Stimulated activated CD8-positive, alpha-beta memory T cell treated with anti-CD3 and anti-CD28 coated beads, Interleukin-2, amount 100 ng/mL, for 1 hour (primary cell): ENCODE data around the gene QKI.
A peak's percentile ranks its signal among the peaks of the same experiment; 100 is the strongest.

ENCODE experiments used
- DNase-seq, 2 donors: peaks; one replicate each; pipeline ENCODE4 v3.0.0-alpha.2; 2020; ENCODE audit warnings: low read depth in 2 of 2

The QKI gene

DNA sequence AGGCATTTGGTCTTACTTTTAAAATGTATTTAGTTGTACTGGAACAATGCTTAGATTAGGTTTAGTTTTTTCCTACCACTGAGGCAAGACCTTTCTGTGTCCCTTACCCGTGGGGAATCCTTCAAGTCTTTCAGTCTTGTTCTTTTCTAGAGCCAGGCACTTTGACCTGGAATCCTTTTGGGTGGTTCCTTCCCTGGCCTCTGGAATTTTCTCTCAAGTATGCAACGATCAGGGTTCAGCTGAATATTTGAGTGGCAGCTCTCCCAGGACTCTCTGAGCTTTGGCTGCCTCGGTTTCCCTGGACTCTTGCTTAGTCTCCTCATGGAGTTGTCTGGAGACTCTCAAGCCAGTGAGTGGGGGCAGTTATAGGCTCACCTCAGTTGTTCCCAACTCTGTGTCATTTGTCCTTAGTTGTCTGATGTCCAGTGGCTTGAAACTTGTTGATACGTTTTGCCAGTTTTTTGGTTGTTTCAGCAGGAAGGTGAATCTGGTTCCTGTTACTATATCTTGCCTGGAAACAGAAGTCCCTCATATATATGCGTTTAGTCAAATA lies 118.1 kb downstream of the QKI start:
- DNase-seq, result no peak

DNA sequence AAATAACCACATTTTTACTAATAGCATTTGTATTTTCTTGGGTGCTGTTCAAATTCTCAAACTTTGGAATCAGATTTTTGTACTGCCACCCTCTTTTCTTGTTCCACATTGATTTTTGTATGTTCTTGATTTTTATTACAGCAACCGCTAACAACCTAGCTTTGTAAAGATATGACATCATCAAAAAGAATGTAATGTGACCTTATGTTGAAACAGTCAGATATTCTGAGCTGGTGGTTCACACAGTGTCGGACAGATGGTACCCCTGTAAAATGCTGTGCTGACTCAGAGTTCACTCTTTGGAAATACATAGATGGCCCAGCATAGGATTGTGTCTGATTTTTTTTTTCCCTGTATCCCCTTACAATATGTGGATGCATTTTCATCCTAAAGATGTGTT lies 118.9 kb downstream of the QKI start:
- DNase-seq, result no peak

DNA sequence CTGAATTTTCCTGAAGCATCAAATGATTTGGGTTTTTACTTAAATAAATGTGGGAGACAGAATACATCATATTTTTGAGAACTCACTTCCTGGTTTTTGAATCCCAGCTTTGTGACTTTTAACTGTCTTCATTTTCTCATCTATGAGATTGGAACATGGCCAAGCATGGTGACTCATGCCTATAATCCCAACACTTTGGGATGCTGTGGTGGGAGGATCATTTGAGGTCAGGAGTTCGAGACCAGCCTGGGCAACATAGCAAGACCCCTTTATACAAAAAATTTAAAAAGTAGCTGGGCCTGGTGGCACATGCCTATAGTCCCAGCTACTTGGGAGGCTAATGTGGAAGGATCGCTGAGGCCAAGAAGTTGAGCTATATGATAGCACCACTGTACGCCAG lies 122.3 kb downstream of the QKI start:
- DNase-seq, result no peak

DNA sequence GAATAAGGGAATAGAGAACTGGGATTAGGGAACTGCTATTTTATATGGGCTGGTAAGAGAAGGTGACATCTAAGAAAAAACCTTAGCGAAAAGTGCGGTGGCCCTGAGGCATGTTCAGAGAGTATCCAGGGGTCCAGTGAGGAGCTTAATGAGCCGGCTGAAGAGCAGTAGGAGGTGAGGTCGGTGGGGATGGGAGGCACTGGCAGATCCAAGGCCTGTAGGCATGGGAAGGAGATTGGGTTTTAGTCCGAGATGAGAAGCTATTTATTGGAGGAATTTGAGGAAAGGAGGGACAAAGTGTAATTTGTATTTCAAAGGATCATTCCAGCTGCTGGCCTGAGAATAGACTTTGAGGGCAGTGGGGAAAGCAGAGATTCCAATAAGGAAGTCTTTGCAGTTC lies 123.8 kb downstream of the QKI start:
- no peak for DNase-seq

DNA sequence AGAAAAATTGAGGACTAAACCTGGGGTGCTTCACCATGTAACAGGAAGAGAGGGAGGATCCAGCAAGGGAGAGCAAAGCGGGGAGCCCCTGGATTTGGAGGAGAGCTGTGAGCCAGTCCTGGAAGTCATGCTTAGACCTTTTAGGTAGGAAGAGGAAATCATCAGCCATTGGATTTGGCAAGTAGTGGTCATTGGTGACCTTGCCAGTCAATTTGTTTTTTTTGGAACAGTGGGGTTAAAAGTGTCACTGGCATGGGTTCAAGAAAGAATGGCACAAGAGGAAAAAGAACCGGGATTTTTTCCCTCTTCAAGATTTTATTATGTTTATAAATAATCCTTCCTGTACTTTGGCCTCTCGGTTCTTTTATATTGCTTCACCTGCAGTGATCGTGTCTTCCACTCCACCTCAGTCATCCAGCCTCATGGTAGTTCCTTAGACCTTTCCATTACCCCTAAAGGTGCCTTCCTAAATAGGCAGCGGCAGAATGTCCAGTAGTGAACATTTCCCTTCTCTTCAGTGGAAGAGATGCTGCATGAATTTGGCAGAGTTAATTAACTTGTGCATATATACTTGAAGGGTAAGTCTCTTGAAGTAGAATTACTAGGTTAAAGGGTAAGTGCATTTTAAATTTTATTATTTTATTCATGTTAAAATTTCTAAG lies 124.7 kb downstream of the QKI start:
- DNase-seq, result no peak

DNA sequence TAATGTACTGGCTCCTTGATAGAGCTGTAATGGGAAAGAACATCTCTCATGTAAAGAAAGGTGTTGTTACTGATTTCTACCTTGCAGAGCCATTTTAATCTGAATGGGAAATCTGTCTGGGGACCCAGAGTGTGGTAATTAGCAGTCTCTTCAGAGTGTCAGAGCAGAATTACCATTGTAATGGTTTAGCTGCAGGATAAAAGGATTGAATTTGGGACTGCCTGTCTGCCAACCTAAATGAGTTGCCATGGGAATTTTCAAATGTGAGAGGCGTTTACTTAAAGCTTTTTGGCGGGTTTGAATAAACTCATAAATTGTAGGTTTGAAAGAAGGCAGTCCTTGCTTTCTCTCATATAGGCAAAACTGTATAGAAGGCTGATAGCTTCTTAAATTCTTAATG lies 128.8 kb downstream of the QKI start:
- DNase-seq, result no peak

DNA sequence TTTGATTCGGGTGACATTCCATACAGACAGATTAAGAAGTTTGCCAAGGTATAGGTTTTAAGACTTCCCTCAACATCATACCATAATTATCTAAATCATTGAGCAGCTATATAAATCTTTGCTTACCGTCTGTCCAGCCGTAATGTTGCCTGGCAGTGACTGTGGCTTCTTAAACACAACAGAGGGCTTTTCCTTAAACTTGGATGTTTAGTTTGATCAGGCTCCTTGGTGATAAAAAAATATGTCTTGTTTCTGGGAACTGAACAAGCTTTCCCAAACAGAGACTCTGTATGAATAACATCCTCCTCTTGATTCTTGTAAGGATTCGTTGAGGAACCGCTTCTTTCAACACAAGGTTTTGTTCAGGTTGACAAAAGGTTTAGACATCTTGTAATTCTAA lies 130.9 kb downstream of the QKI start:
- no peak for DNase-seq

DNA sequence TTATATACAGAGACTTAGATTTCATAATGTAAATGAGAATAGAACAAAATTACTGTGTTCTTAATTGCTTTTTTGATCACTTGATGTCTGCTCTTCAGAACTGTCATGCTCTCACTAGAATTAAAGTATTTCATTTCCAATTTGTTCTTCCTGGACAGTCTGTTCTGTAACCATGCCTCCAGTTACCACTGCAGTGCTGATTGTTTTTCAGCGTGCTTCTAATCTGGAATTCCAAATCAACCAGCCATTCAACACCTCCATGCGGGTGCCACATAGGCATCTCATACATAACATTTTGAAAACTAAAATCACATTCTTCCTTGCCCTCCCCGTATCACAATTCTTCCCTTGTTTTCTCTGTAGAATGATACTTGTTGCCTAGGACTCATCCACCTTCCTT lies 132.8 kb downstream of the QKI start:
- DNase-seq, result no peak

DNA sequence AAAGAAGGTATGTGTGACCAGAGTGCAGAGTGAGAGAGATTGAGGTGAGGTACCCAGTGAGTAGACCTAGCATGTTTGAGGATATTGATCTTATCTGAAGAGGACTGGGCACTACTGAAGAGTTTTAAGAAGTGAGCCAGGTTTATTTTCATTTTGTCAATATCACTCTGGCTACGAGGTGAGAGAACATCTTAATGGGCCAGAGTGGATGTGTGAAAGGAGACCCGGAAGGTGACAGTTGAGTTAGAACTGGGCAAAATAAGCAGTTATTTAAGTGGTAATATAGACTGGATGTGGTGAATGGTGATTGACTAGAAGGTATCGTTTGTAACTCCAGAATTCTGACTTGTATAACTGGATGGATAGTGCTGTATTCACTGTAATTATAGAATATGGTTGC lies 134.1 kb downstream of the QKI start:
- DNase-seq, result no peak

DNA sequence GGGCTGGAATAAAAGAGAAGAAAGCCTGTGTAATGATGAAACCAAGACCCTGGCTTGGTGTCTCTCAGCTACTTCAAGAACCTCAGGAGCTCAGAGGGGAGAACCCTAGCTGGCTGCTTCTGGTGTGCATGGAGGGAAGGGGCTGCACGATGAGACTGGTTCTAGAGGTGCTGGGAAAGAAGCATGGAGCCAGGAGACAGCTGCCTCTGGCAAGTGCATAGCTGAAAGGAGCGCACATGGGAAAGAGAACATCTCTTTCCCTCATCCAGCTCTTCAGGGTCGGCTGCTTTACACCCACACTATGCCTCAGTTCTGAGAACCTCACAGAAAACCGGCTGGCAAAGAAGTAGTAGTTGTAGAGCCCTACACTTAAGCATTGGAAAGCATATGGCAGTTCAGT lies 139.5 kb downstream of the QKI start:
- no peak for DNase-seq

DNA sequence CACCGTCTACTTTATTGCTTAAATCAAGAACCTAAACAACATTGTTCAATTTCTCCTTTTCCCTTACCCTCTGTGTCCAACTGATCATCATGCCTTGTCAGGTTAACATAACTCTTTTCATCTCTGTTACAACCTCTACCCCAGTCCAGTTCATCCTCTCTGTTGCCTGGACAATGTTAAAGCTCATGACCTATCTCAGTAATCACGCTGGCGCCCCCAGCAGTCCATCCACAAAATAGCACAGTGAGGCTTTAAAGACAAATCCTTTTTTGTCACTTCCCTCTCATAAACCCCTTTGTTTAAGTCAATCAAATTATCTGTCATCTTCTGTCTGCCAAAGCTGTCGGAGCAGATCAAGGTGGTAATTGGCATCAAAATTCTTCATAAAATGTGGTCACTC lies 140.1 kb downstream of the QKI start:
- DNase-seq, result peak; percentile 9 to 15

DNA sequence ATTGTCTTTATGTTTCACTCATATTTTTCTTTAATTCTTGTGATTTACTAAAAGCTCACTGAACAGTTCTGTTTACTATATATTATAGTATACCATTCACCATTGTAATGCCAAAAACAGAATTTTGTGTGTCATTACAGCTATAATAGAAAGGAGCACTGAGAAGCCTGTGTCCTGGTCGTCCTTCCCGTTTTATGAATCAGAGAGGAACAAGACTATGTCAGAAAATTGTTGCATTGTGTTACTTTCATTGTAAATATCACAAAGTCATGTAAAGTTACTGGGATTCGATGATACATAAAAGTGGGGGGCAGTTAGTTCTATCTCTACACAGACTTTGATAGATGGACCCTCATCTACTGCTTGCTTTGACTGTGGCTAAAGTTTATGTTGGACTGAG lies 145.1 kb downstream of the QKI start:
- DNase-seq, result no peak

DNA sequence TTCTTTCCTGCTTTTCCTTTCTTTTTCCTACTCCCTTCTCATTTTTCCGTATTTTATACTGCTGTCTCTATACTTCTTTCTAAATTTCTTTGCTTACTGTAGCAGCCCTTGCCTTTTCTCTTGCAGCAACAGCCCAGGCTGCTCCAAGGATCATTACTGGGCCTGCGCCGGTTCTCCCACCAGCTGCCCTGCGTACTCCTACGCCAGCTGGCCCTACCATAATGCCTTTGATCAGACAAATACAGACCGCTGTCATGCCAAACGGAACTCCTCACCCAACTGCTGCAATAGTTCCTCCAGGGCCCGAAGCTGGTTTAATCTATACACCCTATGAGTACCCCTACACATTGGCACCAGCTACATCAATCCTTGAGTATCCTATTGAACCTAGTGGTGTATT lies 148.8 kb downstream of the QKI start:
- DNase-seq, result no peak

DNA sequence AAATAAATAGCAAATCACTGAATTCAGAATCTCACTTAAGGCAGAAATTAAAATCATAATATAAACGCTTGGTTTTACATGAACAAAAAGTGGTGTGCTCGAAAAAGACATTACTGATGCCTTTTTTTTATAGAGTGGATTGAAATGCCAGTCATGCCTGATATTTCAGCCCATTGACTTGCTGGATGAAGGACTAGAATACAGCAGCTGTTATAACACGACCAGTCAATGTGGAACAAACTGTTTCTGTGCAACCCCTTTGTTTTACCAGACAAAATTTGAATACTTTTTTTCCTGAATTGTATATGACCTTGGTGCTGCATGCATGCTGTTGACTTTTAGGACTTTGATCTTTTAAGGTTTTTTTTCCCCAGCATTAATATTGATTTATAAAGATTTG lies 150.0 kb downstream of the QKI start:
- DNase-seq, result no peak

DNA sequence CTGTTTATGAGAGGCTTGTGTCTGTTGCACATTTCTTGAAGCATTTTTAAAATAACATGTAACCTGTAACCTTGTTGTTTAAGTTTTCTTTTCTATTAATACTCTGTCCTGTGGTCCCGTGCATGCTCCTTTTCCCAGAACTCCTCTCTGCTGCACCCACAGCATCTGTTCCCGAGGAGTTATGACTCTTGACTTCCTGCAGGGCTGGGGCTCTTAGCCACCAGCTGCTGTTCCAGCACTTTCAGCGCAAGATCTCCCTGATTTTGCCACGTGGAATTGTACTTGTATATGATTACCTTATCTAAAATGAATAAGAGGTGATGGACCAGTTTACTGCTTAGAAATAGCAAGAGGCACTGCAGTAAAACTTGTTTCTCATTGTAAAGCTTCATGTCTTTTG lies 150.6 kb downstream of the QKI start:
- DNase-seq, result no peak

DNA sequence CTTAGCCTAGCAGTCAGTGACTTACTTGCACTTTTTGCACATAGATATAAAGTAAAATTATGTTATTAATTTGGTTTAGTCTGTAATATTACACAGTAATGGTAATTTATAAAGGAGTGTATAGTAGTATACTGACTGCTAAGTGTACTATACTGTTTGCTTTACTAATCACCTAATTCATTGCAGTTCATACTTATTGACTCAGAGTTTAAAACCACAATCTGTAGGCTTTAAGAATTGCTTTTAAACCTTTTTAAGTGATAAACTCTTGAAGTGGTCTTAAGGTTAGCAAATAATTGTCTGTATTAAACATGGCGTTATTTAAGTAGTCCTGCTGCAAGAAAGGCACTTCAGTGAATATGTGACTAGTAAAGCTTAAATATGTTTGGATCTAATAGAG lies 151.5 kb downstream of the QKI start:
- no peak for DNase-seq

DNA sequence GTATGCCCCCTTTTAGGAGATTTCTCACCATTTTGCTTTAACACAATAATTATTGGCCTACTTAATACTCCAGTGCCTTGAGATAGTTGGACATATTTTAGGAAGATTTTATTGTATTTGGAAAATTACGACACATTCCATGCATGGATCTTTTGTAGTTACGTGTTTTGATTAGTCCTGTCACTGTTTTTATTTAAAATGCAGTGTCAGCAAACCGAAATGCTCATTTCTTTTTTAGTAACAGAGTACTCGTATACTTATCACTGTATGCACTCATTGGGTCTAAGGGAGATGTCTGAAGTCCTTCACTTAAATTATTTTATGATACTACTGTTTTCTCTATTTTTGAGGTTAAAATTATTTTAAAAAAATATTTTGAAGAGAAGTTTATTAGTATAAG lies 153.8 kb downstream of the QKI start:
- no peak for DNase-seq

DNA sequence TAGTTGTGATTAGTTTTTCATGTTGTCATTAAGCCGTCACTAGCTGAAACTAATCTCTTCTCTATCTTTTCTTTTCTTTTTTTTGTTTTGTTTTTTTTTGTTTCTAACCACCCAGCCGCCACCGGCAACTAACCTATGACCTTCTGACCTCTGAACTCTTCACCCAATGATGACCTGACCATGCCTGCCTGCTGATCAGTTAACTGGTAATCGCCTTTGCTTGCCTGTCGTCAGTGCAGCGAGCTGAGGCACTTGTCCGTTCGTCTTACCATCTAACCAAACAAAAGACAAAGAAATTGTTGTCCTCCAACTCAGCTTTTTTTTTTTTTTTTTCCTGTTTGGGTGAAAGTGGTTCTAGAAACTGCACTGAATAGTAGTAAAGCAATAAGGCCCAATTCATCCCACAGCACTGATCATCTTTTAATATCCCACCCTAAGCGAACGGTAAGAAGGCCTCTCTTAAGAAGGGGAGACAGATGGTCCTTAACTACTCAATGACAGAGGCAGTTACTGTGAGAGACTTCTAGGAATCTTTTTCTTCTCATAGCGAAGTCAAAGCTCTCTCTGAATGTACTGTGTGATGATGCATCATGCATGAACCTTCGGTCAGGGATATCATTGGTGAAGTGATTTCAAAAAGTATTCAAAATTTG lies 156.2 kb downstream of the QKI start:
- no peak for DNase-seq

DNA sequence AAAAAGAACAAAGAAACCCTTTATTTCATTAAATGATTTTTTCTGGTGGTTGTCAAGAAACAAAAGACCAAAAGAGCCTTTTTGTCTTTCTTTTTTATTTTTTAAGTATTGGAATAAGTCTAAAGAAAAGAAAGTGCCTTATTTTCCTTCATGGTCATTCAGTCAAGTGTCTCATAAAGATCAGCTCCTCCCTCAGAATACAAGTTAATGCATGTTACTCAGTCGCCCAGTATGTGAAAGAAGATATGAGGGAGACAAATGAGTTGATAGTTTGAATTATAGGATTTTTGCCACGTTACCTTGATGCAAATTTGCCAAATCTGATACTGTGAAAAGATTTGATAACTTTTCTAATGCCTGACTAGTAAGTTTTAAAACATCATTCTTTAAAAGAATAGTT lies 157.2 kb downstream of the QKI start:
- no peak for DNase-seq

DNA sequence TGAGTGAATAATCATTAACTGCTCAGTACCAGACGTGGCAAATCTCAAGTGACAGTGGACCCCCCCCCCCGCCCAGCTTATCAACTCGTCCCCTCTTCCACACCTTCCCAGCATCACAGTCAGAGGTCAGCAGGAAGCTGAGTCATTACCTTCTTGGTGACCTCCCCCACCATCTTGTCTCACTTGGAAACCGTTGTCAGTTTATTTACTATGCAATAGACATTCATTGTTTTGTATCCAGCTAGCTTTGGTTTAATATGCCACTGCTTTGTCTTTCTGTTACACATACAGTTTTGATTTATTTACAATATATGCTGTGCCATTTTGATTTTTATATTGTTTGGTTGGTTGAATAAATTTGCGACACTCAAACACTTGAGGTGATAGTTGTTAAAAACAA lies 158.1 kb downstream of the QKI start:
- DNase-seq, result no peak

DNA sequence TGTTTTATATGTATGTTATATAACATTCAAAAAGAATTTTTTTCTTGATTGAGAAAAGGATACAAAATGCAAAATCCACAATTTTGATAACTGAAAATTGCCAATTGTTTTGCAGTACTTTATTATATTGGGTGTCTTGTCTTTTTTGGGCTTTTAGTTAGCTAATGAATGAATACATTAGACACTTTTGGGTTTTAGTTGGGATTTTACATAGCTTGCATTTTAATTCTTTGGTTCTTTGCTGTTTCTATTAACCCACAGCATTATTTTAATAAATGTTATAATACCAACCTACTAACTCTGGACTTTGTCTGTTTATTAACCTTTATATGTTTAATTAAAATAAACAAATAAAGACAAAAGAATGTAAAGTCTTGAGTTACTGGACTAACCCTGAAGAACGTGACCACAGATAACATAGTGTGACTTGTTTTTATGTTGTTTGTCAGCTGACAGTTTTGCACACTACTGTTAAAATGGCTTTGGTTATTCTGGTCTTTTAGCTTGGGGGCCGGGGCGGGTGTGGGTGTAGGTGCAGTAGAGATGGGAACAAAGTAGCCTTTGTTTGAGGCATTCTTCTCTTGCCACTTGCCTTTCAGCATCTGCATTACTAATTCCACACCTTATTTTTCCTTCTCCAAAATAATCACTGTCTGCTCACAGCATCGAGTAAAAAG lies 159.1 kb downstream of the QKI start:
- no peak for DNase-seq

DNA sequence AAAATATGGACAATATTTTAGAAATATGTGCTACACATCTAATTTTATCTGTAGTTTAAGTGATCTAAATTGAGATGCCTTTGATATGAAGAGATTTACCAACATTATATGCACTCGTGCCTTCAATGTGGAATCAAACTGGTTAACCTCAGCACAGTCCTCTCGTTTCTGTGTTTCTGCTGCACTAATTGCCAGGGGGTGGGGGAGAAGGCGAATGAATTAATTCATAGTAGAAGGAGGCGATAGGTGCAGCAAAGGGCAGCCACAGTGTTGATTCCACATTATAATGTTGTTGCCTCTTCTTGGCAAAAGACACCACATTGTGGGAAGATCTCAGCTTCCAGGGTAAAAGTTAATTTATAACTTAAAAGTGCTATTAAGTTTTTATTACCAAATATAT lies 161.6 kb downstream of the QKI start:
- DNase-seq, result no peak

DNA sequence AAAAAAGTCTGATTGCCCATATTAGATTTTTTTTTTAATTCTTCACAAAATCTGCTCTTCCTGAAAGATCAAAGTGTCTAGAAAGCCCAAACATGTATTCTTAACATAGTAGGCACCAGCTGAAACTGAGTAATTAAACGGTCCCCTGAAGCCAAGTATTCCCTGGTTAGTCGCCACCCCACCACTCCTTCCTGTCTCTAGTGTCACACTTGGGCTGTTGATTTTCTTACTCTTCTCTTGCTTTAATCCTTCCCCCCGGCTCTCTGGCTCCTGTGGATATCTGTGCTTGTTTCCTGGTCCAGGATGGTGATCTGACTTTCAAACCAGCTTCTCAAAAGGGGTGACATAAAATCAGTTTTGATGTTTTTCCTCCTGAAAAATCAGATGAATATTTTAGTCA lies 162.9 kb downstream of the QKI start:
- no peak for DNase-seq
